Ascending aorta (tissue), 2 donors: ENCODE data around the gene MBP. TPM values are rescaled to one million over a fixed set of nuclear protein-coding genes. Genes with fewer than 3 reads are reported as not detected.

Experiments
- DNase-seq, 2 donors: peaks; one replicate each; pipeline ENCODE4 v3.0.0-alpha.2; 2019; ENCODE audit warnings: low spot score in 2 of 2
- H3K27ac ChIP-seq, 2 donors: fragments of 200-600 bp; sonication (generic); one replicate each; pipeline ENCODE4 v1.5.1; 2016 to 2017; ENCODE audit warnings: mild to moderate bottlenecking in 1 of 2
- H3K27me3 ChIP-seq: fragments of 200-600 bp; sonication (generic); one replicate; pipeline ENCODE4 v1.5.1; 2017
- H3K36me3 ChIP-seq, 2 donors: fragments of 200-600 bp; sonication (generic); one replicate each; pipeline ENCODE4 v1.5.1; 2016
- H3K4me1 ChIP-seq, 2 donors: fragments of 200-600 bp; sonication (generic); one replicate each; pipeline ENCODE4 v1.5.1; 2016 to 2017; ENCODE audit warnings: mild to moderate bottlenecking in 1 of 2
- H3K4me3 ChIP-seq, 2 donors: fragments of 200-600 bp; sonication (generic); one replicate each; pipeline ENCODE4 v1.5.1; 2016 to 2017; ENCODE audit warnings: mild to moderate bottlenecking in 1 of 2
- H3K9me3 ChIP-seq, 2 donors: fragments of 200-600 bp; sonication (generic); one replicate each; pipeline ENCODE4 v1.5.1; 2016
- CTCF ChIP-seq, 3 experiments: fragments of 200-600 bp in 2 of 3; fragments of 450-650 bp in 1 of 3; sonication (generic) in 2 of 3; IDR thresholded peaks; one replicate each; pipeline ENCODE4 v1.5.1; 2016 to 2019; ENCODE audit warnings: antibody characterized with exemption in 3 of 3, mild to moderate bottlenecking in 1 of 3, moderate library complexity in 1 of 3
- intact Hi-C: fragments of 100-400 bp; cut with DNase I; formaldehyde crosslinking; loops from one replicate; pipeline ENCODE4 v1.15.1; 2023
- total RNA-seq: library from RNA; depleted of rRNA; stranded (reverse); fragments of >200 nt; gene quantifications from one replicate; pipeline ENCODE4 v1.1.0, GENCODE V29; 2016

The MBP gene
- total RNA-seq, 1 donor from 2014 or later = 8.1 TPM

GRCh38 chr18:77037567-77037966 lies 95.0 kb downstream of the MBP start:
- Histone ChIP-seq H3K4me3 (no peak overlapping the region), H3K27me3 (no peaks in the 10 kb centered on the region), H3K4me1 (no peaks in the 10 kb centered on the region), H3K27ac (no peak overlapping the region), H3K36me3 (no peaks in the 10 kb centered on the region), H3K9me3 (no peaks in the 10 kb centered on the region)
- no peak for TF ChIP-seq CTCF (IDR thresholded peaks at IDR 0.05)
- DNase-seq = no peak
- intact Hi-C loops = no loop called here

DNA sequence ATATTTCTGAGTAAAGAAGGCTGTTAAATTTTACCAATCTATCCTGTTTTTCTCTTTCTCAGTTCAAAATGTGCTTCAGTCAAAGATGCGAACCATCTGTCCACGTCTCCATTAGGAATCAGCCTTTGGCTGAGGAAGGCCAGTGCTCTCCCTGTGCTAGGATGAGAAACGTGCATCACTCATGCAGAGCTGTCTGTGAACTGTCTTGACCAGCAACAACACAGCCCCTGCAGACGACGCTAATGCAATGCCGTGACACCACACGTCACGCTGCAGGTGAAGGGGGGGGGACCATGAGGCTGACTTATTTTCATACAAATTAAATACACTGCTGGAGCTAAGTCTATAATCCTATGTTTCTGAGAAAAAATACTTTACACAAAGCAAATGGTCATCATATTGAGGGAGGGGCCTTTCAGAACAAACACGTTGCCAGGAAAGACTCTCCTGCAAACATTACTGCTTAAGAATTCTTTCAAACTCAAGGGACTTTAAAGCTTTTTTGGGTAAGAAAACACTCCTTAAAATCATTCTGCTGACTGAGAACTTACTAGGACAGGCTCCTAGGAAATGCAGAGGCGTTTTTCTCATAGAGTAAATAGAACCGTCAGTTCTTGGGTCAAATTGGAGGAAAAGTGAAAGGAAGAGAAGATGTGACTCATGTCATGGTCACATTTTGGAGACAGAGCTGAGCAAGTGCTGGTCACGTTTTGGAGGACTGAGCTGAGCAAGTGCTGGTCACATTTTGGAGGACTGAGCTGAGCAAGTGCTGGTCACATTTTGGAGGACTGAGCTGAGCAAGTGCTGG lies 97.0 kb downstream of the MBP start:
- no peaks in the 10 kb centered on the region for H3K9me3 ChIP-seq
- no peak overlapping the region for H3K4me3 ChIP-seq
- no peaks in the 10 kb centered on the region for H3K4me1 ChIP-seq
- intact Hi-C loops = no loop called here
- H3K27me3 ChIP-seq = no peaks in the 10 kb centered on the region
- no peak for DNase-seq
- H3K36me3 ChIP-seq = no peaks in the 10 kb centered on the region
- TF ChIP-seq CTCF (IDR thresholded peaks at IDR 0.05) = no peak
- H3K27ac ChIP-seq = no peak overlapping the region

GRCh38 chr18:77033575-77033974 lies 99.0 kb downstream of the MBP start:
- no peaks in the 10 kb centered on the region for H3K36me3 ChIP-seq
- no peaks in the 10 kb centered on the region for H3K27me3 ChIP-seq
- H3K27ac ChIP-seq = no peak overlapping the region
- no peak for TF ChIP-seq CTCF (IDR thresholded peaks at IDR 0.05)
- DNase-seq = no peak
- intact Hi-C loops = no loop called here
- no peaks in the 10 kb centered on the region for H3K4me1 ChIP-seq
- H3K4me3 ChIP-seq = no peak overlapping the region
- H3K9me3 ChIP-seq = no peaks in the 10 kb centered on the region

- Histone ChIP-seq H3K36me3 (no peaks in the 10 kb centered on the region), H3K27ac (no peak overlapping the region), H3K4me1 (no peaks in the 10 kb centered on the region), H3K9me3 (no peaks in the 10 kb centered on the region), H3K4me3 (no peak overlapping the region), H3K27me3 (no peaks in the 10 kb centered on the region)
- DNase-seq = no peak
- no peak for TF ChIP-seq CTCF (IDR thresholded peaks at IDR 0.05)
- intact Hi-C loops = no loop called here
Measured at GRCh38 chr18:77032181-77032701, 100.3 kb downstream of the MBP start.

GRCh38 chr18:77031662-77032061 lies 100.9 kb downstream of the MBP start:
- Histone ChIP-seq H3K27me3 (no peaks in the 10 kb centered on the region), H3K4me3 (no peak overlapping the region), H3K27ac (no peak overlapping the region), H3K9me3 (no peaks in the 10 kb centered on the region), H3K36me3 (no peaks in the 10 kb centered on the region), H3K4me1 (no peaks in the 10 kb centered on the region)
- intact Hi-C loops = no loop called here
- no peak for DNase-seq
- no peak for TF ChIP-seq CTCF (IDR thresholded peaks at IDR 0.05)
